Stimulated activated CD8-positive, alpha-beta memory T cell treated with anti-CD3 and anti-CD28 coated beads, Interleukin-4, amount 100 ng/mL, for 1 hour (primary cell): Measurements from ENCODE around the gene CENPX.

Experiments
- DNase-seq, 2 donors: peaks; one replicate each; pipeline ENCODE4 v3.0.0-alpha.2; 2020; ENCODE audit warnings: low read depth in 2 of 2, low spot score in 1 of 2

Gene CENPX

GRCh38 chr17:82023447-82024241, 966 bp upstream of the CENPX start:
- DNase-seq: no peak

- DNase-seq: peak; percentile 98 to 100
These were observed 336 bp upstream of the CENPX start, which contains the start of gene LRRC45 for GRCh38 chr17:82022981-82023446. Gene LRRC45, plus strand, starts transcription at chr17:82023305. Its CDS starts 339 bp downstream, at chr17:82023644.

- DNase-seq: no peak
These were observed 773 bp downstream of the CENPX start for GRCh38 chr17:82021900-82022309.

GRCh38 chr17:82021107-82021899, 1.4 kb downstream of the CENPX start:
- peak in 1 of 2 donors; percentile 14 for DNase-seq

- no peak for DNase-seq
These were observed 2.0 kb downstream of the CENPX start for GRCh38 chr17:82020572-82021106.

GRCh38 chr17:82019690-82020571, 2.7 kb downstream of the CENPX start:
- DNase-seq: peak in 1 of 2 donors; percentile 33

GRCh38 chr17:82018989-82019689, 3.5 kb downstream of the CENPX start:
- DNase-seq: no peak

- no peak for DNase-seq
These were observed 4.3 kb downstream of the CENPX start for GRCh38 chr17:82018152-82018988.

GRCh38 chr17:82017612-82018151, 5.0 kb downstream of the CENPX start:
- no peak for DNase-seq

- no peak for DNase-seq
These were observed 5.7 kb downstream of the CENPX start for GRCh38 chr17:82016875-82017459.

- no peak for DNase-seq
These were observed 6.4 kb downstream of the CENPX start for GRCh38 chr17:82016061-82016874.

- no peak for DNase-seq
These were observed 7.2 kb downstream of the CENPX start for GRCh38 chr17:82015311-82015971.

GRCh38 chr17:82014971-82015310, 7.7 kb downstream of the CENPX start:
- no peak for DNase-seq

- no peak for DNase-seq
These were observed 8.2 kb downstream of the CENPX start for GRCh38 chr17:82014432-82014831.

GRCh38 chr17:82013772-82014321, 8.8 kb downstream of the CENPX start:
- DNase-seq: no peak

GRCh38 chr17:82013341-82013740, 9.3 kb downstream of the CENPX start:
- no peak for DNase-seq
